HepG2 (cell line): ENCODE results near the gene ABCA3.

Experiments
- POLR2A ChIP-seq, 2 experiments: IDR thresholded peaks; 2 replicates each; pipeline ENCODE4 v1.6.1; 2011; ENCODE audit warnings: low read depth in 2 of 2, low read length in 2 of 2, mild to moderate bottlenecking in 1 of 2, moderate library complexity in 1 of 2; ENCODE audit not compliant: insufficient read depth in 1 of 2
- ZSCAN5A ChIP-seq: sonication (generic); formaldehyde crosslinking; IDR thresholded peaks from 2 replicates; pipeline ENCODE4 v1.8.0; 2022; ENCODE audit warnings: mild to moderate bottlenecking, missing genetic modification reagents, borderline replicate concordance

DNA sequence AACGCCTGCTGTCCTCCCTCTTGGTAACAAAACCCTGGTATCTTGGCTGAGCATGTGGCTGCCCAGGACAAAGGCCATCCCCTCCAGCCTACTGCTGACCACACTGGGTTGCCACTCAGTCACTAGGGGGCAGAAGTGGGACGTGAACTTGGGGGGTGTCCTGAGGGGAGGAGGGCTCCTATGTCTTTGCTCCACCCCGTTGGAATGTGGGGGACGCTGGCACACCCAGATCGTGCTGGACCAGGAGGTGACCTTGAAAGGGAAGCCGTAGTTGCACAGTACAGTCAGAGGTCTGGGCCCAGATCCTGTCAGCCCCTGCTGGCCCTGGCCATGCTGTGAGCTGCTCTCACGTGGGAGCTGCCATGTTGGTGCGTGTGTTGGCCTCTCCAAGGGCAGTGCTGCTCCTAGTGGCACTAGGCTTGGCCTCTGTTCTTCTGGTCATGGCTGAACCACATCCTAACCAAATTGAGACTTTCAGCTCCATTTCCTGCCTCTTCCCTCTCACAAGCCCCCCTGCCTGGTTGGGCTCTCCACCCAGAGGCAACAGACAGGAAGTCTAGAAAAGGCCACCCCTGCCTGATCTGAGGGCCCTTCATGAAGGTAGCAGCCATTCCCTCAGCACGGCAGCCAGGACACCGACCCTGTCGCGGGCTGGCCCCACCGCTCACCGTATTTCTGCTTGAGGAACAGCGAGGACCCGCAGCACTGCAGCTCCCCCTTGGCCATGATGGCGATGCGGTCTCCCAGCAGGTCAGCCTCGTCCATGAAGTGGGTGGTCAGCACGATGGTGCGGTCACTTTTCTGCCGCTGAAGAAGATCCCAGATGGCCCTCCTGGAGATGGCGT is 43.6 kb downstream of the ABCA3 start:
- no peak for TF ChIP-seq ZSCAN5A (CRISPR knock-in tag)
- no peak for TF ChIP-seq POLR2A (IDR thresholded peaks at IDR 0.05; ENCODE audit: insufficient read depth in 1 of 2, low read depth in 2 of 2, low read length in 2 of 2)
